Inflammatory macrophage treated with lipopolysaccharide for 4 hours (primary cell): ENCODE measurements around the gene ITIH5.

ENCODE experiments used
- DNase-seq: peaks from one replicate; pipeline ENCODE4 v3.0.0-alpha.2; 2020

ITIH5 gene

DNA sequence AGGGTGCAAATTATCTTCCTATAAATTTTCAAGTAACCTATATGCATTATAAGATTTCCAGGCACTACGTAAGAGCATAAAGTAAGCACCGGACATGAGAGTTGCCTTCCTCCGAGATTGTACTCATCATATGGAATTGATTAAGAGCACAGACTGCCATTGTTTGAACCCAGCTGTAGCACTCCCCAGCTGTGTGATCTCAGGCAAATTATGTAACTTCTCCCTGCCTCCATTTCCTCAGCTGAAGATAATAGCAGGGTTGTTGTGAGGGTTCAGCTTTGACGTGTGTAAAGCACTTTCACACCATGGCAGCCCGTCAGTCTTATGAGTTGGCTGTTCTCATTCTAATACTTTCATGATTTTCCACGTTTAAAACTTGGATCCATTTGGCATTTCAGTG is 122.6 kb downstream of the ITIH5 start:
- no peak for DNase-seq

GRCh38 chr10:7542189-7542914 is 124.4 kb downstream of the ITIH5 start:
- DNase-seq = no peak

DNA sequence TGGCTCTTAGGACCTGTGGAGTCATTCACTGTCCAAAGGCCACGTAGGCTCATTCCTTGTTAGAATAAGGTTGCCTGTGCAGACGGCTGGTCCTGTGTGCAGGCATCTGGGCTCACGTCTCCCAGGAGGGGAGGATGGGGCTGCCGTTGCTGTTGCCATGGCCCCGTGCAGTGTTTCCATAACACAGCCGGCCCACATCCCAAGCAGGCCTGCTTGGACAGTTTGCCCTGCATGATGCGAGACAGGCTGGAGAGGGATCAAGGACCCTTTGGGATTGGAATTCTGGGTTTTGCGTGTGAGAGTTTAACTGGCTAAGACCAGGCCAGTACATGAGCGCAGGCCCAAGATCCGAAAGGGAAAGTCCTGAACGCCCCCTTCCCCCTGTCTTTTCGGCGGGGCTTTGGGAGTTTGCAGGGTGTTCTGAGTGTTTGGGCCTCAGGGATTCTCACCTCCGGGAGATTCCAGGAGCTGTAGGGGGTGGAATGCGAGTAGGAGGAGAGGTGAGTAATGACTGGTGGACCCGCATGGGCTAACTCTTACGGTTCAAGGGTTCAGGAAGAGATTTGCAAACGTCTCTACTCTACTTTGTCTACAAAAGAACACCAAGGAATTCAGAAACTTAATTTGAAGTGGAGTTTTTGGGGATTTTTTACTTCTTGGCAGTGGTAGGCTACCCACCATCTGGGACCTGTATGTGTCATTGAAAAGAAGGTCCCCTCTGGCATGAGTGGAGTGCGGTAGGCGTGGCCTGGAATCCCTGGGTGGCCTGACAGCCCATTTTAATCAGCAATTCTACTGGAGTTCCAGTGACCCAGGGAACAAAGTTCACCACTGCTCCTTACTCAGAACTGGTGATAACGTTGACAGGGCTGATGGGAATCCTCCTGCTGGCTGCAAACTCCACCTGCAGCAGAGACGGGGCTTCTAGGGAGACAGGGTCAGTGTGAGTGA is 125.4 kb downstream of the ITIH5 start:
- no peak for DNase-seq

GRCh38 chr10:7538970-7539654 is 127.7 kb downstream of the ITIH5 start:
- DNase-seq = no peak

DNA sequence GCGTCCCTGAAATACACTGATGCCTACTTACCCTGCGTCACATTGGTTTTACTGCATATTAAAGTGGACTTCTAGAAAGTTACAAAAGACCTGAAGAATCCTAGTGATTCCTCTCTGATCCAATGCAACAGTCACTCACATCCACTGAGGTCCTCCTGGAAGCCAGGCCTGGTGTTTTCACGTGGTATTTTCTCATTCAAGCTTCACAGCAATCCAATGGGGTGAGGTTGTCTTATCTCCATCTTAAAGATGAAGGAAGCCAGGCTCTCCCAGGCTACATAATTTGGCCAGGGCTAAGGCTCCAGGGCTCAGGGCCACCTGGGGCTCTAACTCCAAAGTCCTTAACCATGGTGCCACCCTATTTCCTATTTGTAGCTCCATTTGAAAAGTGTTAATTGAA is 129.6 kb downstream of the ITIH5 start:
- no peak for DNase-seq

DNA sequence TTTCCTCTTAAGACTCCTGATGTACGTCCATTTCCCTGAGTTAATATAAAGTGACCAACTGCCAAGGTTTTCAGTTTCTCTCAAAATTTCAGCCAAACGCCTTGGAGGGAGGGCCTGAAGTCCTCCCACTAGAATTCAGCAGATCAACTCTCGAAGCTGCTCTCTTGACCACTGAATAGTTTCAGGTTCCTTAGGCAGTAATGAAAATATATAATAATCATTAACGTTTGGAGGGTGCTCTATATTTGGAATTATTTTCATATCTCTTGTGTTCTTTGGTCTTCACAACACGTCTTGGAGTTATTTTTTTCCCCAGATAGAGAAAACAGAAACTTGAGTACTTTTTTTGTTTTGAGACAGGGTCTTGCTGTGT is 132.3 kb downstream of the ITIH5 start:
- no peak for DNase-seq

DNA sequence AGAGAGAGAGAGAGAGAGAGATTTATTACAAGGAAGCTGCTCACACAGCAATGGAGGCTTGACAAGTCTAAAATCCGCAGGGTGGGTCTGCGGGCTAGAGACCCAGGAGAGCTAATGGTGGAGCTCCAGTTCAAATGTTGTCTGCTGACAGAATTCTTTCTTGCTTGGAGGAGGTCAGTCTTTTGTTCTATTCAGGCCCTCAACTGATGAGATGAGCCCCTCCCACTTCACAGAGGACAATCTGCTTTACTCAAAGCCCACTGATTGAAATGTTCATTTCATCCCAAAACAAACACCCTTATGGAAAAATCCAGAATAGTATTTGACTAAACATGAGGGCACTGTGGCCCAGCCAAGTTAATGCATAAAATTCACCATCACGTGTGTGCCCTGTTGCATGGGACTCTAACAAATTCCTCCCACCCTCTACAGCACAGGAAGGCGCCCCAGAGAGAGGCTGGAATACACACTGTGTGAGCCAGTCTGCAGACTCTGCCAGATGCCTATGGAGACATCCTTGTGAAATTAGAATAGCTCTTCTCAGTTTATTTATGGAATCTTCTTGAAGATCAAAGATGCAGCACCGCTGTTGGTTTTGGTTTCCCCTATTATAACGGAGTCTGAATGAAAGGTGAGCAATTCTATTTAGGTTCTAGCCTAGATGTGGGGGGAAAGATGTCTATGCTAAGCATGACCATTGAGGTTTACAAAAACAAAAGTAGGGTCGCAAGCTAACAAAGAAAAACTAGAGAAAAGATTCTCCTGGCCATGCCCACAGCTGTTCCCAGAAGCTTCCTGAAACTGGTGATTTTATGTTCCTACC is 132.9 kb downstream of the ITIH5 start:
- DNase-seq = no peak

- no peak for DNase-seq
These were observed 133.9 kb downstream of the ITIH5 start for GRCh38 chr10:7532723-7533498.

GRCh38 chr10:7529638-7530037 is 137.1 kb downstream of the ITIH5 start:
- DNase-seq = no peak

DNA sequence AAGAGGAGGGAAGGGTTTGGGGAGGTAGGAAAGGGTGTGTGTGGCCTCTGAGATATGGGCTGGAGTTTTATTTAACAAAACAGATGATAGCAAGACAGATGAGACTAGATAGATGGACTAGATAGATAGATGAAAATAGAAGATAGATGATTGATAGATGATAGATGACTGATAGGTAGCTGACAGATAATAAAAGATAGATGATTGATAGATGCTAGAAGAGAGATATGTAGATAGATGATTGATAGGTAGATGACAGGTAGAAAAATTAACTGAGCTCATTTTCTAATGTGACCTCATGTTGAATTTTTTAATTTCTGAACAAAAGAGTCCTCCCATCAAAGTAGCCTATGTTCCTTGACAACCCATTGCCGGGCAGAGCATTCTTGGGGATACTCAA is 139.3 kb downstream of the ITIH5 start:
- DNase-seq = no peak

- DNase-seq = no peak
These were observed 140.8 kb downstream of the ITIH5 start for GRCh38 chr10:7526017-7526400.

DNA sequence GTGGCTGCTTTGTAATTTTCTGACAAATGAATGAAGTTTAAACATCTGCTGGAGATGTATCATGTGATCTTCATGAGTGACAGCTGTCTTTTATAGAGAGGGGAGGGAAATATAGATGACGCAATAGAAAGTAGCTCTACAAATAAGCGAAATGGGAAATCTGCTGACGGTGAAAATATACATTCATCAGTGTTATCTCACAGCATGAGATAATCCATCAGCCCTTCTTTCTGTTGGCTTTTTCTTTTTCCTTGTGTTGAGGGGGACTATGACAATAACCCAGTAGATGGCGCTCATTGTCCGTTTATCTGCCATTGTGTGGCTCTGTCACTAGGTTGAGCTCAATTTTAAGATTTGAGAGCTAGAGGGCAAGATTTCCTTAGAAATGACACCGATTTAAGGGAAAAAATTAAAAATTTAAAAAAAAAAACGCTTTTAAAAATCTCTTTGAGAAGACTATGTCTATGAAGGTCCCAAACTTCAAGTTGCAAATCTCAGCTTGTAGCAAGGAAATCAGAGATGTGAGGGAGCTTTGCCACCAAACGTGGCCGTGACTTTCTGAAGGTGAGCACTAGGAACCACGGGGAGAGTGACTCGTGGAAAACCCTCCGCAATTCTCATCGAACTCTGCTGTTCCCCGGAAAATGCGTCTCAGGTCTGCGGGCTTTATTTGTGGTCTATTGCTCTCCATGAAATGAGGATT is 141.3 kb downstream of the ITIH5 start:
- peak; percentile 72 for DNase-seq

GRCh38 chr10:7523656-7524055 is 143.1 kb downstream of the ITIH5 start:
- DNase-seq = no peak

- no peak for DNase-seq
These were observed 146.0 kb downstream of the ITIH5 start for GRCh38 chr10:7520507-7521485.

DNA sequence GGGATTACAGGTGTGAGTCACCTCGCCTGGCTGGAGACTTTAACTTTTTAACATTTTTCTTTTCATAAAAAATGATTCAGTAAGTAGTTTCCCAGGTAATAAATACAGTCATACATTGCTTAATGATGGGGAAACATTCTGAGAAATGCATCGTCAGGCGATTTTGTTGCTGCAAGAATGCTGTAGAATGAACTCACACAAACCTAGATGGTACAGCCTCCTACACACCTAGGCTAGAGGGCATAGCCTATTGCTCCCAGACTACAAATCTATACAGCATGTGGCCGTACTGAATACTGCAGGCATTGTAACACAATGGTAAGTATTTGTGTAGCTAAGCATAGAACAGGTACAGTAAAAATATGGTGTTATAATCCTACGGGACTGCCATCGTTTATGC is 147.4 kb downstream of the ITIH5 start:
- no peak for DNase-seq

DNA sequence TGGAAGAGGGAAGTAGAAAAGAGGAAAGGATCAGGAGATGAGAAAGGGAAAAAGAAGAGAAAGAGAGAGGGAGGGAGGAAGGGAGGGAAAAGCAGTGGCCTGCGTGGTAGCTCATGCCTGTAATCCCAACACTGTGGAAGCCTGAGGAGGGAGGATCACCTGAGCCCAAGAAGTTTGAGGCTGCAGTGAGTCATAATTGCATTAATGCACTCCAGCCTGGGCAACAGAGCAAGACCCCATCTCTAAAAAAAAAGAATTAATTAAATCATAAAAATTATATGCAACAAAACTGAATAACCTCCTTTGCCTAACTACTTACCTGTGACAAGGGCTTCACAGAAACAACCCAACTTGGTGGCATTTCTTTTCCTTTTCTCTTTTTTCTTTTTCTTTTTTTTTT is 148.1 kb downstream of the ITIH5 start:
- DNase-seq = no peak

GRCh38 chr10:7515439-7515838 is 151.3 kb downstream of the ITIH5 start:
- no peak for DNase-seq

- no peak for DNase-seq
These were observed 152.8 kb downstream of the ITIH5 start for GRCh38 chr10:7513936-7514335.

DNA sequence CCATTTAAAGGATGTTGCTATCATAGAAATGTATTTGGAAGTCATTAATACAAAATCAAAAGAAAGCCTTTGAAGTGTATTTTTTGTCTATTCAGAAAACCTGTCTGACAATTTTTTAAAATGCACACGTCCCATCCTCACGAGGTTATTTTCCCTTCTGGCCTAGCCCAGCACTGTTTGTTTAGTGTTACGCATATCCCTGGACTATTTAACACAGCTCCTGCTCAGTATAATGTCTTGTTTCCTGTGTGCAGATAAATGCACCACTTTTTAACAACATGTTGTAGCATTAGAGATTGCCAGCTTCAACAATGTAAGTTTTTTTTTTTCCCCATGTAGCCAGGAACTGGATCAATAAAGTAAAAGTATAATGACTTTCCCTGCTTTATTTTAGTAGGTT is 153.3 kb downstream of the ITIH5 start:
- DNase-seq = no peak

DNA sequence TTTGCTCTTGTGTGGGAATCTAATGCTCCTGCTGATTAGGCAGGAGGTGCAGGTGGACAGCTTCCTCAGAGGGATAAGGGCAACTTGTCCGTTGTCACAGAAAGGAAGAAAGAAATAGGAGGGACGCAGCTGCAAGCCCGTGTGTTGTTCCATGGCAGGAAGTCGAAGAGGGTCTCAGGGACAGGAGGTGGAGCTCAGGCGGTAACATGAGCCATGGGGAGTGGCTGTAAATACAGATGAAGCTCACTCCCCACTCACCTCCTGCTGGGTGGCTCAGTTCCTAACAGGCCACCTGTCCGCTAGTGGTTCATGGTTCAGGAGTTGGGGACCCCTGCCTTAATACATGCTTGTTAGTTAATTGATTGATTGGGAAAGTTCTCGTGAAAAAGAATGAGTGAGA is 154.3 kb downstream of the ITIH5 start:
- no peak for DNase-seq
